GM12891 (cell line): ENCODE data around the gene OR9I1.

Experiments
- PAX5 ChIP-seq: IDR thresholded peaks from 2 replicates; pipeline ENCODE4 v1.6.1; 2011; ENCODE audit warnings: low read length, moderate library complexity, mild to moderate bottlenecking; ENCODE audit not compliant: insufficient read depth, severe bottlenecking
- POLR2A ChIP-seq: IDR thresholded peaks from 2 replicates; pipeline ENCODE4 v1.6.1; 2011; ENCODE audit warnings: low read depth, low read length, control low read depth
- POLR2AphosphoS5 ChIP-seq: IDR thresholded peaks from 2 replicates; pipeline ENCODE4 v1.6.1; 2011; ENCODE audit warnings: low read depth, low read length, control low read depth
- SPI1 ChIP-seq: IDR thresholded peaks from 2 replicates; pipeline ENCODE4 v1.6.1; 2011; ENCODE audit warnings: low read depth, low read length, control low read depth
- TAF1 ChIP-seq: IDR thresholded peaks from 2 replicates; pipeline ENCODE4 v1.6.1; 2011; ENCODE audit warnings: low read depth, low read length, control low read depth

DNA sequence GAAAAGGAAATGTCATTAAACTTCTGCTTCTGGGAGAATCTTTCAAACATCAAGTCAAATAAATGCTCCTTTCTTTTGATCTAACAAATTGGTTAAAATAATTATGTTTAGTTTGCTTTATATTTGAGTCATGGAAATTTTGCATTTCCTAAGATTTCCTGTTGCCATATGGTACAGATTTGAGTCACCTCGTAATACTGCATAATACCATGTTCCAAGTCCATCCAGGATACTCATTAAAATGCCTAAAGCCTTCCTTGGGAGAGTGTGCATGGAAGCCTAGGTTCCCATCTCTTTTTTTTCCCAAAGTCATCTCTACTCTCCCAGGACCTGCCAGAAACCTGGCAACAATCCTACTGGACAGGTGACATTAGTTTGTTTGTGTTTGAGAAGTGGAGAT lies 4.2 kb downstream of the OR9I1 start:
- no peak for TF ChIP-seq POLR2A
- TF ChIP-seq POLR2AphosphoS5 = no peak
- no peak for TF ChIP-seq TAF1
- no peak for TF ChIP-seq PAX5
- no peak for TF ChIP-seq SPI1
